T-helper 1 cell treated with Interleukin-12 subunit alpha and Interleukin-12 subunit beta and Interleukin-4 antibody, amounts not matched to agents 30 ng/mL and 1 ng/mL, for 36 hours (primary cell): ENCODE results near the gene NOLC1. TPM values are rescaled to one million over a fixed set of nuclear protein-coding genes. Genes with fewer than 3 reads are reported as not detected.

Source experiments
- intact Hi-C: fragments of 100-400 bp; cut with micrococcal nuclease; formaldehyde crosslinking; loops from one replicate; pipeline ENCODE4 v1.15.1; 2024
- total RNA-seq: library from RNA; stranded (reverse); gene quantifications from 2 replicates; pipeline ENCODE4 v1.2.3, GENCODE V29; 2022

Gene NOLC1
- total RNA-seq, 1 donor from 2014 or later, result 100 TPM

- intact Hi-C loops, result no loop called here
Observed at GRCh38 chr10:102195296-102195870, 43.2 kb downstream of the NOLC1 start.

- intact Hi-C loops, result no loop called here
Observed at GRCh38 chr10:102196893-102197292, 44.7 kb downstream of the NOLC1 start.

GRCh38 chr10:102198027-102198426 is 45.8 kb downstream of the NOLC1 start:
- intact Hi-C loops, result no loop called here

- intact Hi-C loops, result no loop called here
Observed at GRCh38 chr10:102200751-102201640, 48.8 kb downstream of the NOLC1 start.

GRCh38 chr10:102202386-102202785 is 50.2 kb downstream of the NOLC1 start:
- intact Hi-C loops, result no loop called here

GRCh38 chr10:102208311-102209035 is 56.3 kb downstream of the NOLC1 start:
- intact Hi-C loops, result no loop called here

- intact Hi-C loops, result no loop called here
Observed at GRCh38 chr10:102211615-102212299, 59.6 kb downstream of the NOLC1 start.

Other genes starting within 250 kb of the NOLC1 start
- gene ARMH3, start 96.2 kb upstream of the NOLC1 start, total RNA-seq, result 27.8 and 28.0 TPM in 2 replicates
- gene HPS6, start 87.0 kb upstream of the NOLC1 start, total RNA-seq, result 24.1 and 24.8 TPM in 2 replicates
- 86.4 and 88.7 TPM in 2 replicates for gene LDB1, start 32.0 kb upstream of the NOLC1 start, total RNA-seq
- gene PPRC1, start 19.3 kb upstream of the NOLC1 start, total RNA-seq, result 61.4 and 68.0 TPM in 2 replicates
- not detected in 2 replicates for gene ELOVL3, start 73.9 kb downstream of the NOLC1 start, total RNA-seq
- not detected in 2 replicates for gene PITX3, start 89.1 kb downstream of the NOLC1 start, total RNA-seq
- gene GBF1, start 93.1 kb downstream of the NOLC1 start, total RNA-seq, result 56.4 and 57.0 TPM in 2 replicates
- 313 and 319 TPM in 2 replicates for gene NFKB2, start 243.3 kb downstream of the NOLC1 start, total RNA-seq